ENCODE results near the gene RAET1E. TPM values are rescaled to one million over a fixed set of nuclear protein-coding genes. Genes with fewer than 3 reads are reported as not detected.
"Not testable (repeated sequence)": the region's sequence is repeated elsewhere in the genome, so short reads cannot be mapped to it uniquely, and the experiment has no call there.

The RAET1E gene, protein sequence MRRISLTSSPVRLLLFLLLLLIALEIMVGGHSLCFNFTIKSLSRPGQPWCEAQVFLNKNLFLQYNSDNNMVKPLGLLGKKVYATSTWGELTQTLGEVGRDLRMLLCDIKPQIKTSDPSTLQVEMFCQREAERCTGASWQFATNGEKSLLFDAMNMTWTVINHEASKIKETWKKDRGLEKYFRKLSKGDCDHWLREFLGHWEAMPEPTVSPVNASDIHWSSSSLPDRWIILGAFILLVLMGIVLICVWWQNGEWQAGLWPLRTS
- 0.23 TPM for total RNA-seq

DNA sequence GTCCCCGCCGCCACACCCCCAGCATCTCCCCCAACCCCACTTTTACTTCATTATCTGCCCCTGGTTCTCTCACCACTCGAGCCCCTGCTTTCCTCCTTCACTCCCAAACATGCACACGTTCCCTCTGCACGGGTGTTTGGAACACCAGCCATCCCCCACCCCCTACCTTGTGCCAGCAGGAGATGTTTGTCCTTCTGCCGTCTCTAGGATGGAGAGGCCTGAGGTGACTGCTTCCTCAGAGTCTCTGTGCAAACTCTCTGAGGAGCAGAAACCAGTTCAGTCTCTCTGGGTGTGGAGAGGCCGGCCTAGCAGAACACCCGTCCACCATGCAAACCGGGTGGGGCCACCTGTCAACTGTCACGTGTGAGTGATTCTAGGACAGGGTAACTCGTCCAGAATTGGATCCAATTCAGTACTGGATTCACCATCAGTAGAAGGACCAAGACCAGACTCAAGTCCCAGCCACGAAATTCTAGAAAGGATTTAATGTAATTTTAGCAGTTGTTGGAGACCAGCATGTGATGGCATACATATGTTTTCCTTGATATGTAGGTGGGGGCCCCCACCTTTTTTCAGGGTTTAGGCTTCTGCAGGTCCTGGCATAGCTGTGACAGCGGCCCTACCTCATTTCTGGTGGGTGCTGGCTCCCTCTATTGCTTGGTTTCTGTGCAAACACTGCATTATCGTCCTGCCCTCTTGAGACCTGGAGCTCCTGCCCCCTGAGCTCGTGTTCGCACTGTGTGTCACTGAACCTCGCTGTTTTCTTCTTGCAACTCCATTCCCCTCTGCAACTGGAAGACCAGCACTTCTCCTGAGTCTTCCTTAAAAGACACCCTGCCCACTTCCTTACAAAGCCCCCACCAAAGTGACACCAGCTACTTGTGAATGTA lies at the start of gene RAET1E:
Gene RAET1E, minus strand, starts transcription at position 259 of the 890 bp plus-strand sequence. CDS start 7,212 bp downstream, outside the sequence.
- no peak for DNase-seq (ENCODE audit: low spot score)

DNA sequence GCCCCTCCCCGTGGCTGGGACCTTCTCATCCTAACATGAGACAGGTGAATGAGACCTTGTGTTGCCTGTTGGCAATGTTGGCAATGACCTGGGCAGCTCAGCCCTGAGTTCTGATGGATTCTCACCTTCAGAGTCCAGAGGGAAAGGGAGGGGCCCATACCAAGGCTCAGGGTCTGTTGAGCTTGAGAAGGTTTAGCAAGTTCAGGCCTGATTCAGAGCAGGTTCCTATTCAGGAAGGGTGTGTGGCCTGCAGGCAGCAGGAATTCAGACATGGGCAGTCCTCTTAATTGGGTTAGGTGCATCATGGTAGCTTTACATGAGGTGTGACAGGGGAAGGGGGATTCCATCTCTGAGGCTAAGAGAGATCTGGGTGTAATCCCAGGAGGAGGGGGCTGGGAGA lies 49.6 kb upstream of the RAET1E start:
- not testable (repeated sequence) for DNase-seq (ENCODE audit: low spot score)

DNA sequence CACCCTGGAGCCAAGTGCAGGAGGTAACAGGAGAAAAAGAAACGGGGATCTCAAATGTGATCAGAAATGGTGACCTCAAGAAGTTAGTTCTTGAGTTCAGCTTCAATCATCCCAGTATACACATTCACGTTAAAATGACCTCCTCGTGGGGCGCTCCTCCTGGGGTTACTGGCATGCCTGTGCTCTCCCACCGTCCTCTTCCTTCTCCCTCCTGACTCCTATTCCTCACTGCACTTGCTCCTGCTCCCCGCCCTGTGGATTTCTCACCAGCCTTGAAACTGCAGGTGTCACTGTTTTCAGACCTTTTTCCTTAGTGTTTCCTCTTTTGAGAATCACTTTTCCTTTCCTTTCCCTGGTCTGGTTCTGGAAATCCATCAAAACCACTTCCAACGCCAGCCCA lies 48.7 kb upstream of the RAET1E start:
- not testable (repeated sequence) for DNase-seq (ENCODE audit: low spot score)

DNA sequence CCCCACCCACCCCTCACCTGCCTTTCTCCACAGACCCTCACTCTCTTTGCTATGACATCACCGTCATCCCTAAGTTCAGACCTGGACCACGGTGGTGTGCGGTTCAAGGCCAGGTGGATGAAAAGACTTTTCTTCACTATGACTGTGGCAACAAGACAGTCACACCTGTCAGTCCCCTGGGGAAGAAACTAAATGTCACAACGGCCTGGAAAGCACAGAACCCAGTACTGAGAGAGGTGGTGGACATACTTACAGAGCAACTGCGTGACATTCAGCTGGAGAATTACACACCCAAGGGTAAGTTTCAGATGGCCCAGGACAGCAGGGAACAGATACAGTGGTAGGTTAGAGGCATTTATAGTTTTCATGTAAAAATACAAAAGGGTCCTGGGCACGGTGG lies 47.4 kb upstream of the RAET1E start:
- not testable (repeated sequence) for DNase-seq (ENCODE audit: low spot score)

DNA sequence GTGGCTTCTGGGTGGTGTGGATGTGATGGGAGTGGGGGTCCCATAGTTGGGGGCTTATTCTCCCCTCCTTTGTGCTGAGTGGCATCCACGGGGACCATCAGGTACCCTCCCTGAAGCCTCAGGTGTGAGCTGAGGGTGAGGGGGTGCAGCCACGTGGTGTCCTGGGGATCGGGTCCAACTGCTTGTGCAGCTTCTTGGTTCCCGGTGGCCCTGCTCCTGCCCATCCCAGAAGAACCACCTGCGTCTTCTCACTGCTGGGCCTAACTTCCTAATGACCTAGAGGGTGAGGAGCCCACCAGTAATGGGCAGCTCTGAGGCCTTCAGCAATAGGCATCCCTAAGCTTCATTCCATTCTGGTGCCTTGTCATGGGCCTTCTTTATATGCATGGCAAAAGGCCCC lies 45.4 kb upstream of the RAET1E start:
- not testable (repeated sequence) for DNase-seq (ENCODE audit: low spot score)

DNA sequence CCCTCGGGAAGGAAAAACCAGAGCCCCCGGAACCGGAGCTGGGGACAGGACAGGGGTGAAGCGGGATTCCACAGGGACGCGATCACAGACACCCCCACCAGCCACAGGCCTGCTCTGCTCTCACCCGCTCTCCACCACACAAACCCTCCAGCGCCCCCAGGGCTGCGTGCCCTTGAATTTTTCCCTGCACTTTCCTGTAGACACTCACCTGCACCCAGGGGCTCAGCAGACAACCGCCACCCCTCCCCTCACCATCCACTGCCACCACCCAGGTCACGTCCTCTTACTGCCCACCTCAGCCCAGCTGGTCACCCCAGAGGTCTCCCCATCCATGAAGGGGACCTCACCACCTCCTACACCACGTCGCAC lies 44.5 kb upstream of the RAET1E start:
- no peak for DNase-seq (ENCODE audit: low spot score)

DNA sequence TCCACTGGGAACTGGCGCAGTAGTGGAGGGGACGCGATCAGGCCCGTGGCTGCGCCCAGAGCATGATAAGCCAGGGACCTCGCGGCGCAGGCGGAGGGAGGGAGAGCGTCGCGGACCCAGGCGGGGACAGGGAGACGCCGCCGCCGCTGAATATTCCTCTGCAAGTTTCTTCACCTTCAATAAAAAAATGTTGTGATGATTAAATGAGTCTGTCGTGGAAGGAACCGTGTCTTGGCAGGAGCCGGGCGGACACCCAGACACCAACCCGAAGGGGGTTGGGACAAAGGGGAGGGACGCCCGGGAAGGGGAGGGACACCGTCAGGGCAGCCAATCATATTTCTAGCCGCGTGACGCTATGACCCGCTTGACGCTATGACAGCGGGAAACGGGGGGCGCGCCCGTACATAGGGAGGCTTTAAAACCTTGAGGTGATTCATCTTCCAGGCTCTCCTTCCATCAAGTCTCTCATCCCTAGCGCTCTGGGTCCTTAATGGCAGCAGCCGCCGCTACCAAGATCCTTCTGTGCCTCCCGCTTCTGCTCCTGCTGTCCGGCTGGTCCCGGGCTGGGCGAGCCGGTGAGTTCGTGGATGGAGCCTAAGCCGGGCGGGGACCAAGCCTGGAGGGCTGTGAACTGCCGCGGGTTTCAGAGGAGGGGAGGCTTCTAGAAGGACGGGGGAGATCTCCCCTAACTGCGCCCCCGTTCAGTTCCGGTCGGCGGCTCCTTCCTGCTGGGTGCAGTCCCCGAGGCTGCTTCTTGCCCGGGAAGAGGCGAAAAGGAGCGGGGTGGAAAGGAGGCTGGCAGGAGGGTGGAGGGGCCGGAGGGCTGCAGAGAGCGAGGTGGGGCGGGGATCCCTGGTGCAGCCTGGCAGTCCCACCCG lies 43.9 kb upstream of the RAET1E start, which contains the start of gene ULBP2:
Gene ULBP2, plus strand, starts transcription at position 432 of the 878 bp plus-strand sequence. Its CDS starts 59 bp downstream, at position 491.
- peak; percentile 79 for DNase-seq (ENCODE audit: low spot score)

DNA sequence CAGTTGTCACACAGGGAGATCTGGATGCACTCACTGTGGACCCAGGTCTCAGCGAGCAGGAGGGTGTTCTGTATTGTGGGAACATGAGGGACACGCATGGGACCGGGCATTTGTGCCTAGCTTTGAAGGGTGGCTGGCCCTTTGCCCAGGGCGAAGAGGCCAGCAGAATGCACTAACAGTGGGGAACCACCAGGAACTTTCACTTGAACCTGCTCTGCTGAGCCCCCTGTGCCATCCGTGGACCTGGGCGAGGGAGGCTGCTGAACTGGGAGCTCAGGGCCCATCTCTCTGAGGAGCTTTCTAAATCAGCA lies 42.7 kb upstream of the RAET1E start:
- DNase-seq (ENCODE audit: low spot score): no peak

DNA sequence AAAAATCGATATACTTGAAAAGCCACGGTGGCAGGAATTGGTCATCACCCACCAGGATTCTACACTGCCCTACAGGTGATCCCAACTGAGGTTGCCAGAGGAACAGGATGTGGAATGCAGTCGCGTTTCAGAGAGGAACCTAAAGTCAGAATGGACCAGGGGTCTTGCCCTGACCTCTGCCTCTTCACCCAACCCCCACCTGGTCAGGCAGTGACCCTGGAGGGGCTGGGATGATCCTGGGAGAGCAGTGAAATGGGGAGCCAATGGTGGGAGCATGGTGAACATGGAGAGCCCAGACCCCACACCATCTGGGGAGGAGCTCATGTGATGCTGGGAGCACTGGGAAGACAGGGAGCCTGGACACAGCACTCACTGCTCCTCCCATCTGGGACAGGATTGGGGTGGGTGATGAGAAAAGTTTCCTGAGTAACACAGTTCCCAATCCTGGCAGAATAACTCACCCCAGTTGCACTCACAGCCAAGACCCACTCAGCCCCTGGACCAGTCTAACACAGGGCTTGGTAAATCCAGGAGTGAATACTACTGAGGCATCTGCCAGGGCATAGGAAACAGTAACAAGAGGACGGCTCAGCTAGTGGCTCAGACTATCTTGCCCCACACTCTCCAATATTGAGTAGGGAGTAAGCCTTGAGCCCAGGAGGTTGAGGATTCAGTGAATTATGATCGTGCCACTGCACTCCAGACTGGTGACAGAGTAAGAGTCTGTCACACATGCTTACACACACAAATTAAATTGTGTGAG lies 42.2 kb upstream of the RAET1E start:
- DNase-seq (ENCODE audit: low spot score): no peak

DNA sequence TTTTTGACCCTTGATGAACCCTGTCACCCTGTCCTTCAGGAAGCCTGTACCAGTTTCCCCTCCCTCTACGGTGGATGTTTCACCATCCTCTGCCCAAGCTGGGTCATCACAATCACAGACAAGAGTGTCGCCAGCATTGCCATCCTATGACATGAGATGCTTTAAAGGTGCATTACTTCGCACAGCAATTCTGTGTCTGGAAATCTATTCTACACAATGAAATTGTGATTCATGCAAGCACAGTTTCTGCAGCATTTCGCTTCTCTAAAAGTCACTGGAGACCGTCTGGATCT lies 41.4 kb upstream of the RAET1E start:
- no peak for DNase-seq (ENCODE audit: low spot score)

DNA sequence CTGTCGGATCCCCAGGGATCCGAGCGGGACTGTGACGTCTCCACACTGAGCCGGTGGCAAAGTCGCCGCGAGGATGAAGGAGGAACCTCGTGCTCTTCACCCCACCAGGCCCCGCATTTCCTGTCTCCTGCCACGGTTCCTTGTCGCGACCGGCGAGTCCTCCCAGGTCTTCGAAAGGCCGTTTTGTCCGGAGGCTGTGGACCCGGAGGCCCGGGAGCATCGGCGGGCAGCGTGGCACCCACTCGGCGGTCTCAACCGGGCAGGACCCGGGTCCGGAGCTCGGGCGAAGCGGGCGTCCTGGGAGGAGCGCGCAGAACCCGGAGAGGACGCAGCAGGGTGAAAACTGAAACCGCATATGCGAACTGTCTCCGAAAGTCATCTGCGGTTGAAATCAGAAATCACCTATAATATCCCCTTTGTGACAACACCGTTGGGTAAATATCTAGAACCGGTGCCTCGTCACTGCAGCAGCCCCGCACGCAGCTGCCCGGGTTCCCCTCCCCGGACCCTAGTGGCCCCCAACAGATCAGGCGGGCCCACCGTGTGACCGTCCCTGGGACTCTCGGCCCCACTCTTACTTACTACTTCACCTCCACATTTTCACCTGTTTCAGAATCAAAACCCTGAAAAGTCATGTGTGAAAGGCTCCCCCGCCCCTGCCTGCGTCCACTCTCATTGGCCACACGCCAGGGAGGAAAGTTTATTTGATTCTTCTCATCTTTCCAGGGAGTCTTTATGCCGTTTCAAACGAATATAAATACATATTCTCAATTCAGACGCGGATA lies 40.9 kb upstream of the RAET1E start:
- DNase-seq (ENCODE audit: low spot score): no peak

DNA sequence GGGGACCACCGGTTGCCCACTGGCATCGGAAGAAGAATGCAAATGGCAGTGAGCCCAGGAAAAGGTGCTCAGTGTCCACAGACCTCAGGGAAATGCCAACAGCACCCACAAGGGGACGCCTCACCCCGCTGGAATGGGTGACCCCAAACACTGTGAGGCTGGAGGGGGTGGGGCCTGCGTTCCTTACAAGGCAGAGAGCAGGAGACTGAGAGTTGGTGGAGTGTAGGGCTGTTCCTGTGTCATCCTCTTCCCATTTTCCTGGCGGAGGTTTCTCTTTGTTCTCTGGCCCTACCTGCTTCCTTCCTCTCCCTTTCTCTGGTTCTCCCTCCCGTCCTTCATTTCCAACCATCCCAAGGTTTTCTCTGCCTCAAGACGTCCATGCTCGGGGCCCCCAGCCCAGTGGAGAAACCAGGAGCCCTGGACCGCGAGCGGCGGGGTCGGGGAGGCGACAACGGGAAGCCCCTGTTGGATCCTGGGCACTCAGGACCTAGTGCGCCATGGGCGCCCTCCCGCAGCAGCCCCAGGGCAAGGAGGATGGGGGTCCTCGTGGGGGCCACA lies 40.2 kb upstream of the RAET1E start:
- not testable (repeated sequence) for DNase-seq (ENCODE audit: low spot score)

DNA sequence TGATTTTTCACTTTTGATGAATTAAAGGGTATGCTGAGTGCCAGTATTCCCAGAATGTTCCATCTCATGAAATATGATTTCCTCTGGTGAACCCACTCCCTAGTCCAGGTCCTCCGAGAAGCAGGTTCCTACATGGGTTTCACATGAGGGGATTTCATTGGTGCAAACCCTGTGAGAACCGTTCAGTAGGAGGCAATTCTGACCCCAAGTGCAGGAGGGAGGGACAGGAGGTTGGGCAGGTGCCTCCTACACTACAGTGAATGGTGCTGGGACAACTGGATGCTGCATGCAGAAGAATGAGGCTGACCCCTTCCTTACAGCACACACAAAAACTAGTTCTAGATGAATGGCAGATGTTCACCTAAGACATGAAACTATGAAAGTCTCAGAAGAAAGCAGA lies 38.8 kb upstream of the RAET1E start:
- no peak for DNase-seq (ENCODE audit: low spot score)

DNA sequence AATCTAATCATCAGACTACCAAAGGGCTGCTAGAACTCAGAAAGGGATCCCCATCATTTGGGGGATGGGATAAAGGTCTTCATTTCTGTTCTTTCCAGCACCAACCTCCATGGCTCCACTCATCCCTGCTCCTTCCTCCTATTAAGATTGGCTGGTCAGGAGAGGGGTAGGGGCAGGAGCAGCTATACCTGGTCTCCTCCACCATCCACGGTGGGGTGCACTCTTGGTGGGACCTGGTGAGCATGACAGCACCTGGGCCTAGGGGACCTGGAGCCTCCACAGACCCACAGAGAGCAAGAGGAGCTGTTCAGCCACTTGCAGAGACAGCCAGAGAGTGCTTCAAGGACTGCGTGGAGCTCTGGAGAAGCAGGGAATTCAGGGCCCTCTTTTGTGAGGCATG lies 37.8 kb upstream of the RAET1E start:
- no peak for DNase-seq (ENCODE audit: low spot score)

DNA sequence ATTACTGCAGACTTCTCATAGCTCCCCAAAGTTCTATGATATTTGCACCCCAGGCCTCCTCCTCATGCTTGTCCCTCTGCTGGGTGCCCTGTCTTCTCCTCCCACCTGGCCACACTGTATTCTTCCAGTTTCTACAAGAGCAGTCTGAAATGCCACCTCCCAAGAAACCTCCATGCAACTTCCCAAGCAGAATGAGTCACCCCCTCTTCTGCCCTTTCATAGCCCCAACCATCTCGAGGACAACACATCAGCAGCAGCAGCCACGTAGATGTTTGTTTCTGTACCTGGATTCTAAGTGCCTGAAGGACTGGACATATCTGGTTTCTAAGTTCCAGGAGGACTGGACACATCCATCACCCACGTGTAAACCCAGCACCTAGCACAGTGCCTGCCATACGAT lies 37.3 kb upstream of the RAET1E start:
- DNase-seq (ENCODE audit: low spot score): no peak

DNA sequence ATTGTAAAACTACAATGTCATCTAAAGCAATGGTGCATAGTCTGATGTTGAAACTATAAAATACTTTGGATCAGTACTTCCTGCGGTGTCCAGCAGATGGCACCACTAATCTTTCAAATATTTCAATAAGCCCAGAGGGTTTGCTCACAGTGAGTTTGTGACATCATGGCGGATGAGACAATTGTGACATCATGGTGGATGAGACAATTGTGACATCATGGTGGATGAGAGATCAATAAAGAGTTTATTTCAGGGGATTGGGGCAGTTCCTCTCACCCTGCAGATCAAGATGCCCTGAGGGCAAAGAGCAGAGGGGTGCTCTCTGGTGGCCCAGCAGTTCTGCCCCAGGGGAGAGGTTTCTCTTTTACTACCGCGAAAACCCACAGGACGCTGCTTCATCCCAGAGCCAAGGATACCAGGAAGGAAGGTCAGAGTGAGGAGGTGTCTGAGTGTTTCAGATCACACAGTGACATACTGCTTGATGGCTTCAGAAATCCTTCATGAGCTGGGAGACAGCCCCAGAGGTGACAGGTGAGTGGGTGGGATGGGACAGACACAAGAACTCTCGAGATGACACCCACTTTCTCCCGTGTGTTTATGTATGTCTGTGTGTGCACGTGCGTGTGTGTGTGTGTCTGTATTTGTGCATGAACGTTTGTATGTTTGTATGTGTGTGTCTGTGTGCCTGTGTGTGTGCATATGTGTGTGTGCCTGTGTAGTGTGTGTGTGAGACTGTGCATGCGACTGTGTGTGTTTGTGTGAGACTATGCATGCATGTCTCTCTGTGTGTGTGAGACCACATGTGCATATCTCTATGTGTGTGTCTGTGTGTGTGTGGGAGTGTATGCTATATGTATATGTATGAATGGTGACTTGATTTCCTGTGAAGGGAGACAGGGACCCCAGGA lies 36.6 kb upstream of the RAET1E start:
- DNase-seq (ENCODE audit: low spot score): peak; percentile 74

DNA sequence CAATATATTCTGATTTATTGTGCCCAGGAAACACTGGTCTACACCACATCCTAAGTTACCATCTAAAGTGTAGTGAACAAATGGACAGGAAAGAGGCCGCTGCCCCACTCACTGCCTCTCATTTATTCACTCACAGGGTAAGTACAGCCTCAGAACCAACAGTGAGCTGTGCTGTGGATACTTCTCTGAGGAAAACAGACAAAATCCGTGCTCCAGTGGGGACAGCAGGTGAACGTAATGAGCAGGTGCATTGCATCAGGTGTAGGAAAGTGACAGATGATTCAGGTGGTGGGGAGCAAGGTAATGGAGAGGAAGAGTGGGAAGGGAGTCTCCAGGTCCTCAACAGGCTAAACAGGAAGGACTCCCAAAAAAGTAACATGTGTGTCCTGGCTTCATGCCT lies 35.5 kb upstream of the RAET1E start:
- DNase-seq (ENCODE audit: low spot score): no peak

DNA sequence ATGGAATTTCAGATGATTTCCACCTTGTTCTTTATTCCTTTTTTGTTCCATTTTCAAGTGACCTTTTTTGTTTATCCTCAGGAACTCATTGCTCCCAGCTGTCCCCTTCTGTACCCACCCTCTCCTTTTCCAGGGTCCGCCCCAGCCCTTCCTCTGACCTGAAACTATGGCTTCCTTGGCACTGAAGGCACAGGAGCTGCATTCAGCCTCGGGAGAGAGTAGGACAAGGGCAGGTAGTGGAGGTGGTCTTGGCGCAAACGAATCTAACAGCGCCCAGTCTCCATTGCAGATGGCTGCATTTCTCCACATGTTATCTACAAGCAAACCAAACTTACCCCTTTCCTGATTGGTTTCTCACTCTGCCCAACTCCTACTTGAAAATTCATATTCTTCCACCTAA lies 35.1 kb upstream of the RAET1E start:
- no peak for DNase-seq (ENCODE audit: low spot score)

DNA sequence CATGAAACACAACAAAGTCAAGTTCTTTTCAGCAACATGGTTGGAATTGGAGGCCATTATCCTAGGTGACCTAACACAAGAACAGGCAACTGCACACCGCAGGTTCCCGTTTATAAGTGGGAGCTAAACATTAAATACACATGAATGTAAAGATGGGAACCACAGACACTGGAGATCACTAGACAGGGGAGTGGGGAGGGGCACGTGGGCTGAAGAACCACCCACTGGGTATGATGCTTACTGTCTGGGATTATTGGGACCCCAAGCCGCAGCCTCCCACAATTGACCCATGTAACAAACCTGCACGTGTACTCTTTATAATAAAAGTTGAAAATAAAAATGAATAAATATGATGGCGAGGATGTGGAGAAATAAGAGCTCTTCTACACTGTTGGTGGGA lies 33.6 kb upstream of the RAET1E start:
- DNase-seq (ENCODE audit: low spot score): no peak

DNA sequence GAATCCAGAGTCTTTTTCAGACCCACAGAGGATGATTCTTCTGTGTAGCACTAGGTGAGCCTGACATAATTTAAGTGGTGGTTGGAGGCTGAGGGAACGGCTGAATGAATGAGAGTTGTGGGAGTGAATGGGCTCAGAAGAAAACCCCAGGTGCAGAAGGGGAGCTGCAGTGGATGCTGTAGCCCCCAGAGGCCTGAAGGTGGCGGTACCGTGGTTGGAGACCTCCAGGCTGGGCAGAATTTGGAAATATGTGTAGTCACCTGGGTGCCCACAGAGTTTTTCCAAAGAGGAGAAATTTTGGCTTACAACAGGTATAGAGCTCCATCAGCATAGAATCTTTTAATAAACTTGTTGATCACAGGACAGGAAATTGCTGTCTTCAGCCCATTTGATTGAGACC lies 31.5 kb upstream of the RAET1E start:
- no peak for DNase-seq (ENCODE audit: low spot score)

Data from mucosa of gallbladder (tissue), 1 donor.